Measurements from ENCODE around the gene SYT3.

GRCh38 chr19:50667177-50667758 is 27.6 kb upstream of the SYT3 start:
- TF ChIP-seq POLR2AphosphoS5 (IDR thresholded peaks at IDR 0.05) (no peak), RAD21 (conservative IDR thresholded peaks at IDR 0.05) (no peak)
- TF ChIP-seq, protein P1, sequence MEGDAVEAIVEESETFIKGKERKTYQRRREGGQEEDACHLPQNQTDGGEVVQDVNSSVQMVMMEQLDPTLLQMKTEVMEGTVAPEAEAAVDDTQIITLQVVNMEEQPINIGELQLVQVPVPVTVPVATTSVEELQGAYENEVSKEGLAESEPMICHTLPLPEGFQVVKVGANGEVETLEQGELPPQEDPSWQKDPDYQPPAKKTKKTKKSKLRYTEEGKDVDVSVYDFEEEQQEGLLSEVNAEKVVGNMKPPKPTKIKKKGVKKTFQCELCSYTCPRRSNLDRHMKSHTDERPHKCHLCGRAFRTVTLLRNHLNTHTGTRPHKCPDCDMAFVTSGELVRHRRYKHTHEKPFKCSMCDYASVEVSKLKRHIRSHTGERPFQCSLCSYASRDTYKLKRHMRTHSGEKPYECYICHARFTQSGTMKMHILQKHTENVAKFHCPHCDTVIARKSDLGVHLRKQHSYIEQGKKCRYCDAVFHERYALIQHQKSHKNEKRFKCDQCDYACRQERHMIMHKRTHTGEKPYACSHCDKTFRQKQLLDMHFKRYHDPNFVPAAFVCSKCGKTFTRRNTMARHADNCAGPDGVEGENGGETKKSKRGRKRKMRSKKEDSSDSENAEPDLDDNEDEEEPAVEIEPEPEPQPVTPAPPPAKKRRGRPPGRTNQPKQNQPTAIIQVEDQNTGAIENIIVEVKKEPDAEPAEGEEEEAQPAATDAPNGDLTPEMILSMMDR (IDR thresholded peaks at IDR 0.05; ENCODE audit: poor library complexity, severe bottlenecking): no peak
